Heart left ventricle (tissue), 16 donors: ENCODE results near the gene NEMP2. TPM values are rescaled to one million over a fixed set of nuclear protein-coding genes. Genes with fewer than 3 reads are reported as not detected.

ENCODE experiments used
- ATAC-seq, 4 donors: fragments of 200-7000 bp; cut with Tn5 transposase; one replicate each; pipeline ENCODE4 v1.9.1; 2020 to 2022; ENCODE audit warnings: moderate library complexity in 4 of 4, mild to moderate bottlenecking in 3 of 4, moderate number of reproducible peaks in 1 of 4
- DNase-seq, 5 donors: peaks; one replicate each; pipeline ENCODE4 v3.0.0-alpha.2; 2020
- H3K27ac ChIP-seq, 12 donors: fragments of 200-600 bp; sonication (generic) in 4 of 12; one replicate each; pipeline versions ENCODE4 v1.5.0 to v1.8.0; 2016 to 2022; ENCODE audit warnings: mild to moderate bottlenecking in 2 of 12
- H3K27me3 ChIP-seq, 9 donors: fragments of 200-600 bp; sonication (generic) in 2 of 9; one replicate each; pipeline versions ENCODE4 v1.5.1 to v1.8.0; 2016 to 2022; ENCODE audit warnings: mild to moderate bottlenecking in 3 of 9
- H3K36me3 ChIP-seq, 9 donors: fragments of 200-600 bp; sonication (generic) in 2 of 9; one replicate each; pipeline versions ENCODE4 v1.5.0 to v1.8.0; 2018 to 2022; ENCODE audit warnings: mild to moderate bottlenecking in 2 of 9
- H3K4me1 ChIP-seq, 12 donors: fragments of 200-600 bp; sonication (generic) in 4 of 12; one replicate each; pipeline versions ENCODE4 v1.5.0 to v1.8.0; 2016 to 2022; ENCODE audit warnings: mild to moderate bottlenecking in 3 of 12
- H3K4me3 ChIP-seq, 12 donors: fragments of 200-600 bp; sonication (generic) in 4 of 12; one replicate each; pipeline versions ENCODE4 v1.5.0 to v1.8.0; 2017 to 2022; ENCODE audit warnings: mild to moderate bottlenecking in 9 of 12, moderate library complexity in 4 of 12
- H3K9me3 ChIP-seq, 12 donors: fragments of 200-600 bp; sonication (generic) in 4 of 12; one replicate each; pipeline versions ENCODE4 v1.5.0 to v1.8.0; 2016 to 2022; ENCODE audit warnings: mild to moderate bottlenecking in 1 of 12
- POLR2A ChIP-seq, 2 donors: fragments of 450-650 bp; IDR thresholded peaks; one replicate each; pipeline ENCODE4 v1.6.1; 2017; ENCODE audit warnings: antibody characterized with exemption in 2 of 2, mild to moderate bottlenecking in 2 of 2, moderate library complexity in 2 of 2
- WGBS, 4 donors: extraction: QIAGEN DNeasy Blood & Tissue Kit in 2 of 4; methylation state at CpG; one replicate each; pipeline versions ENCODE4 v1.1.5 to v1.1.7; 2013 to 2018; 5-methylcytosine and 5-hydroxymethylcytosine counted together
- intact Hi-C, 10 donors: fragments of 100-400 bp; cut with DNase I; formaldehyde crosslinking; loops; one replicate each; pipeline versions ENCODE4 v1.11.1 to v1.14.2; 2022
- polyA plus RNA-seq, 2 donors: library from polyadenylated mRNA; stranded (reverse); fragments of 200-250 nt; gene quantifications; one replicate each; pipeline ENCODE4 v1.2.3, GENCODE V29; 2013
- total RNA-seq, 9 donors: library from RNA; depleted of rRNA in 2 of 9; stranded (reverse); fragments of >200 nt in 2 of 9; fragmentation: NEBNext Ultra II Directional in 3 of 9; extraction: Animal tissue kit (Norgen Biotek cat#: 25700) in 3 of 9; gene quantifications; one replicate each; pipeline versions ENCODE4 v1.1.0 to v1.2.4, GENCODE V29; 2016 to 2023
- TF ChIP-seq, protein P1 (sequence below), 12 donors: fragments of 200-600 bp; sonication (generic) in 4 of 12; IDR thresholded peaks; one replicate each; pipeline versions ENCODE4 v1.5.0 to v1.8.0; 2018 to 2022; ENCODE audit warnings: antibody characterized with exemption in 12 of 12, mild to moderate bottlenecking in 5 of 12
- donor health status: ischemic (EF 13 %, LVEDD 7.1; RV severe dilation, severe dysfunction).
- donor health status: healthy with polysubstance abuse.
- donor health status: DM: no; HTN: yes; CAD: no.
- donor health status: DM: no; HTN: no; CAD: no.
- donor health status: ischemic (EF 25% LVEDD 6.9; RV normal size, moderate dysfunction).
- donor health status: ischemic (EF 25% LVEDD 5.7; RV mildly dilated, moderate dysfunction).
- donor health status: healthy.
- donor health status: DM: yes; HTN: yes; CAD: no.
- donor health status: ischemic (EF 35%, LVEDD 5.7; RV mildly dilated, moderate dysfunction).
- donor health status: nonischemic (EF 11% LVEDD 7.7; RV severe dilation, severe dysfunction).
- donor health status: DM: yes; HTN: yes; CAD: no.
- donor health status: PGD.
- donor health status: ischemic (EF 29% LVEDD 5.4; RV normal size, mild dysfunction).
- donor health status: nonischemic (EF 23%, LVEDD 6.1; RV moderate dilation, normal function).

Gene NEMP2
- total and polyA plus RNA-seq, 11 donors = 0.42 to 4.6 (median 2.2) TPM

DNA sequence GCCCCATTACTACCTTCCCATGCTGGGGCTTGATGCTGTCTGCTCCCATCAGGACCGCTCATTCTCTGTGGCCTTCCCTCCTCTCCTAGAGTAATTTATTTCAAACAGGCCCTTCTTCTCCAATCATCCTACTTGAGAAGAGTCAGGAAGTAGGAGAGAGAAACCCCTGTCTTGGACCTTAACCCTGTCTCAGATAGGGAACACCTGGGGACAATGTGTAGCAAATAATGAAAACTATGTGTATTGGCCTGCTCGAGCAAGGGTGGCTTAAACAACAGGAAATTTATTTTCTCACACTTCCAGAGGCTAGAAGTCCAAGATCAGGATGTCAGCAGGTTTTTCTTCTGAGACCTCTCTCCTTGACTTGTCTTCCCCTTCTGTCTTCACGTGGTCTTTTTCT, 26.6 kb upstream of the NEMP2 start:
- Histone ChIP-seq H3K27me3 (no peaks in the 10 kb centered on the region), H3K4me1 (peaks cover 0 to 16% (median 0%) of the 10 kb centered on the region in 12 donors), H3K4me3 (no peak overlapping the region), H3K9me3 (peaks cover 0 to 3% (median 0%) of the 10 kb centered on the region in 12 donors), H3K36me3 (no peaks in the 10 kb centered on the region), H3K27ac (no peak overlapping the region)
- intact Hi-C loops = no loop called here
- TF ChIP-seq, protein P1, sequence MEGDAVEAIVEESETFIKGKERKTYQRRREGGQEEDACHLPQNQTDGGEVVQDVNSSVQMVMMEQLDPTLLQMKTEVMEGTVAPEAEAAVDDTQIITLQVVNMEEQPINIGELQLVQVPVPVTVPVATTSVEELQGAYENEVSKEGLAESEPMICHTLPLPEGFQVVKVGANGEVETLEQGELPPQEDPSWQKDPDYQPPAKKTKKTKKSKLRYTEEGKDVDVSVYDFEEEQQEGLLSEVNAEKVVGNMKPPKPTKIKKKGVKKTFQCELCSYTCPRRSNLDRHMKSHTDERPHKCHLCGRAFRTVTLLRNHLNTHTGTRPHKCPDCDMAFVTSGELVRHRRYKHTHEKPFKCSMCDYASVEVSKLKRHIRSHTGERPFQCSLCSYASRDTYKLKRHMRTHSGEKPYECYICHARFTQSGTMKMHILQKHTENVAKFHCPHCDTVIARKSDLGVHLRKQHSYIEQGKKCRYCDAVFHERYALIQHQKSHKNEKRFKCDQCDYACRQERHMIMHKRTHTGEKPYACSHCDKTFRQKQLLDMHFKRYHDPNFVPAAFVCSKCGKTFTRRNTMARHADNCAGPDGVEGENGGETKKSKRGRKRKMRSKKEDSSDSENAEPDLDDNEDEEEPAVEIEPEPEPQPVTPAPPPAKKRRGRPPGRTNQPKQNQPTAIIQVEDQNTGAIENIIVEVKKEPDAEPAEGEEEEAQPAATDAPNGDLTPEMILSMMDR (IDR thresholded peaks at IDR 0.05) = no peak
- no peak for TF ChIP-seq POLR2A (IDR thresholded peaks at IDR 0.05)
- ATAC-seq (no peak), DNase-seq (no peak)
- 87 to 97% (median 89%) methylated on average over 3 of the region's 3 CpGs for WGBS, 4 donors

DNA sequence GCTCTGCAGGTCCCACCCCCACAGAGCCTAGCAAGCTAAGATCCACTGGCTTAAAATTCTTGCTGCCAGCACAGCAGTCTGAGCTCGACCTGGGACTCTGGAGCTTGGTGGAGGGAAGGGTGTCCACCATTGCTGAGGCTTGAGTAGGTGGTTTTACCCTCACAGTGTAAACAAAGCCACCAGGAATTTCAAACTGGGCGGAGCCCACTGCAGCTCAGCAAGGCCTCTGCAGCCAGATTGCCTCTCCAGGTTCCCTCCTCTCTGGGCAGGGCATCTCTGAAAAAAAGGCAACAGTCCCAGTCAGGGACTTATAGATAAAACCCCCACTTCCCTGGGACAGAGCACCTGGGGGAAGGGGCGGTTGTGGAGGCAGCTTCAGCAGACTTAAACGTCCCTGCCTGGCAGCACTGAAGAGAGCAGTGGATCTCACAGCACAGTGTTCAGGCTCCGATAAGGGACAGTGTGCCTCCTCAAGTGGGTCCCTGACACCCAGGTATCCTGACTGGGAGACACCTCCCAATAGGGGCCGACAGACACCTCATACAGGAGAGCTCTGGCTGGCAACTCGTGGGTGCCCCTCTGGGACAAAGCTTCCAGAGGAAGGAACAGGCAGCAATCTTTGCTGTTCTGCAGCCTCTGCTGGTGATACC, 20.0 kb upstream of the NEMP2 start:
- TF ChIP-seq POLR2A (IDR thresholded peaks at IDR 0.05) = no peak
- TF ChIP-seq, protein P1 (IDR thresholded peaks at IDR 0.05) = no peak
- Histone ChIP-seq H3K4me3 (no peak overlapping the region), H3K27ac (no peak overlapping the region), H3K36me3 (no peaks in the 10 kb centered on the region), H3K4me1 (peaks cover 0 to 9% (median 0%) of the 10 kb centered on the region in 12 donors), H3K9me3 (peaks cover 0 to 3% (median 0%) of the 10 kb centered on the region in 12 donors), H3K27me3 (no peaks in the 10 kb centered on the region)
- no peak for DNase-seq
- 77 to 89% (median 87%) methylated on average over 6 to 7 of the region's 7 CpGs for WGBS, 4 donors
- intact Hi-C loops = no loop called here
- no peak for ATAC-seq

DNA sequence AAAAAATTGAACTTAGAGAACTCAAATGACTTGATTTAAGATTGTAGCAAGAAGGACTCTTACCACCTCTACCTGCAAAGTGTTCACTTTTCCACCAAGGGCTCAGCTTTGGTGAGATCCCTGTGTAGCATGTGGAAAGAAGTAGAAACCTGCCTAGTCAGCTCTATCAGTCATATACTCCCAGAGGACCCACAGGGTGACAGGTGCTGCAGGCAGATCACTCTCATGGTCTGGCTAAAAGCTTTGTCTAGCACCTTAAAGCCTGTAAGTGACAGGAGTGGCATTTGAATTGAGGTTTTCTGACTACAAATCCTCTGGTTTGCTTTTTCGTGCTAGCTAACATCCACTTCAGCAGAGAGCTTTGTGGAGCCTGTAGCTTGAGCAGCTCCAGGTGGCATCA, 18.7 kb upstream of the NEMP2 start:
- TF ChIP-seq, protein P1 (IDR thresholded peaks at IDR 0.05) = no peak
- TF ChIP-seq POLR2A (IDR thresholded peaks at IDR 0.05) = no peak
- Histone ChIP-seq H3K9me3 (peaks cover 0 to 5% (median 0%) of the 10 kb centered on the region in 12 donors), H3K27me3 (no peaks in the 10 kb centered on the region), H3K4me1 (peaks cover 0 to 9% (median 0%) of the 10 kb centered on the region in 12 donors), H3K36me3 (no peaks in the 10 kb centered on the region), H3K4me3 (no peak overlapping the region), H3K27ac (no peak overlapping the region)
- no peak for ATAC-seq
- 94 to 100% (median 99%) methylated on average over 1 of the region's 1 CpG for WGBS, 4 donors
- DNase-seq = no peak
- intact Hi-C loops = no loop called here

DNA sequence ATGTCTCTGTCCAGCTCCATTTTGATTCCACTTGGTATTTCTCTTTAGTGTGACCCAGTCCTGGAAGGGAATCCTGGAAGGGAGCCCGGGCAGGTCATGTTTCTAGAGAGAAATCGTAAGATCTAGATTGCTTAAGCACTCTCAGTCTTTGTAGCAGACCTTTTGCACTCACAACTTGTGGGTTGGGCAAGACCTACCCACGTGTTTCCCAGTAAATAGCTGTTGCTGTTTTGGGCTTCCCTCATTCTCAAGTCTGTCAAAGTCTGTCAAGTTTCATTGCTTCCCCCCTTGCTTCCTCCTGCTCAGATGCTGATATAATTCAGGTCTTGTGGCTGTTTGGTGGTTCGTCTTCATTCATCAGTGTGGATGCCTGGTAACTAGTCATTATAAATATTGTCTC, 17.4 kb upstream of the NEMP2 start:
- TF ChIP-seq, protein P1 (IDR thresholded peaks at IDR 0.05) = no peak
- TF ChIP-seq POLR2A (IDR thresholded peaks at IDR 0.05) = no peak
- intact Hi-C loops = no loop called here
- DNase-seq = peak in 1 of 5 donors; percentile 29
- H3K27me3 ChIP-seq = no peaks in the 10 kb centered on the region
- H3K27ac ChIP-seq = no peak overlapping the region
- no peak overlapping the region for H3K4me3 ChIP-seq
- no peaks in the 10 kb centered on the region for H3K36me3 ChIP-seq
- WGBS, 4 donors = 45 to 59% (median 57%) methylated on average over 4 of the region's 4 CpGs
- peak in 2 of 4 donors; percentile 20 to 55 for ATAC-seq
- H3K4me1 ChIP-seq = peaks cover 0 to 9% (median 0%) of the 10 kb centered on the region in 12 donors
- H3K9me3 ChIP-seq = peaks cover 0 to 5% (median 0%) of the 10 kb centered on the region in 12 donors
